ENCODE data around the gene FLT4.

The FLT4 gene

GRCh38 chr5:180613814-180614188, 35.6 kb downstream of the FLT4 start:
- TF ChIP-seq CTCF (IDR thresholded peaks at IDR 0.05; ENCODE audit: borderline replicate concordance, control extremely low read depth, extremely low read depth, insufficient read depth, missing control alignments) = no peak
- DNase-seq (ENCODE audit: low spot score) = no peak
- in situ Hi-C loops (cut with MboI; ENCODE audit: low sequenced_read_pairs, unreplicated experiment) = no loop called here

GRCh38 chr5:180613188-180613813, 36.1 kb downstream of the FLT4 start:
- TF ChIP-seq CTCF (IDR thresholded peaks at IDR 0.05; ENCODE audit: borderline replicate concordance, control extremely low read depth, extremely low read depth, insufficient read depth, missing control alignments) = no peak
- in situ Hi-C loops (cut with MboI; ENCODE audit: low sequenced_read_pairs, unreplicated experiment) = no loop called here

GRCh38 chr5:180612683-180613082, 36.7 kb downstream of the FLT4 start:
- in situ Hi-C loops (cut with MboI; ENCODE audit: low sequenced_read_pairs, unreplicated experiment) = no loop called here
- no peak for TF ChIP-seq CTCF (IDR thresholded peaks at IDR 0.05; ENCODE audit: borderline replicate concordance, control extremely low read depth, extremely low read depth, insufficient read depth, missing control alignments)
- no peak for DNase-seq (ENCODE audit: low spot score)

More at GRCh38 chr5:180613188-180613813, 36.1 kb downstream of the FLT4 start:
- DNase-seq (ENCODE audit: low spot score) = no peak

- TF ChIP-seq CTCF (IDR thresholded peaks at IDR 0.05; ENCODE audit: borderline replicate concordance, control extremely low read depth, extremely low read depth, insufficient read depth, missing control alignments) = no peak
- in situ Hi-C loops (cut with MboI; ENCODE audit: low sequenced_read_pairs, unreplicated experiment) = no loop called here
- DNase-seq (ENCODE audit: low spot score) = no peak
Measured at GRCh38 chr5:180611140-180611850, 38.1 kb downstream of the FLT4 start.

- in situ Hi-C loops (cut with MboI; ENCODE audit: low sequenced_read_pairs, unreplicated experiment) = no loop called here
- no peak for DNase-seq (ENCODE audit: low spot score)
- no peak for TF ChIP-seq CTCF (IDR thresholded peaks at IDR 0.05; ENCODE audit: borderline replicate concordance, control extremely low read depth, extremely low read depth, insufficient read depth, missing control alignments)
Measured at GRCh38 chr5:180609817-180610550, 39.4 kb downstream of the FLT4 start.

GRCh38 chr5:180609386-180609785, 40.0 kb downstream of the FLT4 start:
- DNase-seq (ENCODE audit: low spot score) = no peak
- no peak for TF ChIP-seq CTCF (IDR thresholded peaks at IDR 0.05; ENCODE audit: borderline replicate concordance, control extremely low read depth, extremely low read depth, insufficient read depth, missing control alignments)
- in situ Hi-C loops (cut with MboI; ENCODE audit: low sequenced_read_pairs, unreplicated experiment) = no loop called here

Data from GM13976 (cell line).